CD4-positive, alpha-beta T cell (primary cell): ENCODE measurements around the gene NPBWR2. TPM values are rescaled to one million over a fixed set of nuclear protein-coding genes. Genes with fewer than 3 reads are reported as not detected.

Experiments
- ATAC-seq: fragments of 200-7000 bp; cut with Tn5 transposase; one replicate; pipeline ENCODE4 v1.10.0; 2022; ENCODE audit warnings: mild to moderate bottlenecking; ENCODE audit not compliant: poor library complexity
- CTCF ChIA-PET: fragments of 350-600 bp; sonication (Branson Sonifier 250); formaldehyde crosslinking; loops from one replicate; lab custom pipeline; 2021; ENCODE audit warnings: antibody characterized with exemption, inconsistent platforms; lab: Charles Lee
- POLR2A ChIA-PET: fragments of 350-600 bp; sonication (Branson Sonifier 250); formaldehyde crosslinking; loops from one replicate; lab custom pipeline; 2021; ENCODE audit warnings: antibody characterized with exemption, inconsistent platforms; lab: Charles Lee
- DNase-seq, 14 experiments: peaks; one replicate each; pipeline ENCODE4 v3.0.0-alpha.2; 2013 to 2020; ENCODE audit warnings: mixed read lengths in 2 of 14
- H3K27ac ChIP-seq, 2 donors: one replicate each; pipeline versions ENCODE4 v1.5.1 to v1.7.0; 2013; ENCODE audit warnings: low read length in 2 of 2, low read depth in 1 of 2, mild to moderate bottlenecking in 1 of 2
- H3K27me3 ChIP-seq, 2 experiments: 1 replicate in 1 of 2; 2 replicates in 1 of 2; pipeline versions ENCODE4 v1.6.1 to v1.7.0; 2013; ENCODE audit warnings: low read length in 2 of 2, control low read depth in 1 of 2, mild to moderate bottlenecking in 1 of 2, moderate library complexity in 1 of 2; ENCODE audit not compliant: insufficient read depth in 2 of 2, control insufficient read depth in 1 of 2
- H3K36me3 ChIP-seq: one replicate; pipeline ENCODE4 v1.6.1; 2013; ENCODE audit warnings: low read length, control low read depth; ENCODE audit not compliant: insufficient read depth
- H3K4me1 ChIP-seq: one replicate; pipeline ENCODE4 v1.6.1; 2013; ENCODE audit warnings: low read length, control low read depth; ENCODE audit not compliant: insufficient read depth
- H3K4me3 ChIP-seq: one replicate; pipeline ENCODE4 v1.5.1; 2013; ENCODE audit warnings: mild to moderate bottlenecking, low read length, moderate library complexity
- H3K9me3 ChIP-seq, 2 experiments: 1 replicate in 1 of 2; 2 replicates in 1 of 2; pipeline versions ENCODE4 v1.6.1 to v1.7.0; 2013; ENCODE audit warnings: low read length in 2 of 2, mild to moderate bottlenecking in 2 of 2, control low read depth in 1 of 2, moderate library complexity in 1 of 2; ENCODE audit not compliant: control insufficient read depth in 1 of 2, insufficient read depth in 1 of 2
- H3K27ac Mint-ChIP-seq: one replicate; pipeline ENCODE4 v1.8.0; 2020; ENCODE audit warnings: mixed read lengths
- H3K27me3 Mint-ChIP-seq: one replicate; pipeline ENCODE4 v1.8.0; 2021; ENCODE audit warnings: mixed read lengths
- H3K36me3 Mint-ChIP-seq: one replicate; pipeline ENCODE4 v1.8.0; 2021; ENCODE audit warnings: low read depth, mixed read lengths
- H3K4me1 Mint-ChIP-seq: one replicate; pipeline ENCODE4 v1.8.0; 2021; ENCODE audit warnings: low read depth, mixed read lengths
- H3K4me3 Mint-ChIP-seq: one replicate; pipeline ENCODE4 v1.8.0; 2020; ENCODE audit warnings: mild to moderate bottlenecking, mixed read lengths
- H3K9me3 Mint-ChIP-seq: one replicate; pipeline ENCODE4 v1.8.0; 2020; ENCODE audit warnings: mixed read lengths
- CTCF ChIP-seq: fragments of 200-600 bp; IDR thresholded peaks from one replicate; pipeline ENCODE4 v1.8.0; 2022; ENCODE audit warnings: antibody characterized with exemption, mild to moderate bottlenecking
- intact Hi-C, 2 experiments: fragments of 100-400 bp; cut with DNase I in 1 of 2; cut with micrococcal nuclease in 1 of 2; formaldehyde crosslinking; loops; one replicate each; pipeline versions ENCODE4 v1.15.1 to v1.9.0; 2023 to 2025; cut with DNase I, micrococcal nuclease
- total RNA-seq, 174 experiments: library from RNA in 2 of 174; stranded (reverse) in 2 of 174; gene quantifications; one replicate each; pipeline ENCODE4 v1.2.3 and lab custom pipeline; 2021 to 2026

NPBWR2 gene
- total RNA-seq, 2 experiments from 2014 or later: 0.38 to 0.47 TPM

- Histone ChIP-seq H3K4me1 (peaks cover 16% of the 10 kb centered on the region), H3K27ac (no peak overlapping the region), H3K9me3 (no peaks in the 10 kb centered on the region), H3K4me3 (no peak overlapping the region), H3K27me3 (peaks cover 18 to 19% of the 10 kb centered on the region in 2 experiments), H3K36me3 (no peaks in the 10 kb centered on the region)
- POLR2A ChIA-PET: no interaction called here
- intact Hi-C loops: no loop called here
- H3K36me3 Mint-ChIP-seq: no peaks in the 10 kb centered on the region
- CTCF ChIA-PET: no interaction called here
- H3K27me3 Mint-ChIP-seq: peaks cover 14% of the 10 kb centered on the region
- DNase-seq (no peak), ATAC-seq (no peak)
- no peak for TF ChIP-seq CTCF
- H3K27ac Mint-ChIP-seq: no peak overlapping the region
- H3K9me3 Mint-ChIP-seq: no peaks in the 10 kb centered on the region
- H3K4me1 Mint-ChIP-seq: peaks cover 7% of the 10 kb centered on the region
- H3K4me3 Mint-ChIP-seq: no peak overlapping the region
These were observed 867 bp downstream of the NPBWR2 start for GRCh38 chr20:64106435-64106961.

GRCh38 chr20:64105846-64106434 is 1.4 kb downstream of the NPBWR2 start:
- no peak for DNase-seq
- H3K27ac ChIP-seq: no peak overlapping the region
- Mint-ChIP-seq H3K36me3 (no peaks in the 10 kb centered on the region), H3K4me3 (no peak overlapping the region), H3K27ac (no peak overlapping the region), H3K27me3 (peaks cover 19% of the 10 kb centered on the region), H3K9me3 (no peaks in the 10 kb centered on the region), H3K4me1 (peaks cover 12% of the 10 kb centered on the region)
- TF ChIP-seq CTCF: no peak
- H3K9me3 ChIP-seq: no peaks in the 10 kb centered on the region
- H3K27me3 ChIP-seq: peaks cover 23 to 24% of the 10 kb centered on the region in 2 experiments
- POLR2A ChIA-PET: no interaction called here
- H3K4me3 ChIP-seq: no peak overlapping the region
- CTCF ChIA-PET: no interaction called here
- intact Hi-C loops: no loop called here
- no peaks in the 10 kb centered on the region for H3K36me3 ChIP-seq
- H3K4me1 ChIP-seq: peaks cover 17% of the 10 kb centered on the region
- ATAC-seq: no peak

GRCh38 chr20:64104667-64105451 is 2.5 kb downstream of the NPBWR2 start:
- POLR2A ChIA-PET: no interaction called here
- Mint-ChIP-seq H3K27me3 (peaks cover 26% of the 10 kb centered on the region), H3K4me1 (peaks cover 22% of the 10 kb centered on the region), H3K4me3 (no peak overlapping the region), H3K36me3 (peaks cover 5% of the 10 kb centered on the region), H3K27ac (no peak overlapping the region), H3K9me3 (no peaks in the 10 kb centered on the region)
- peaks cover 23 to 24% of the 10 kb centered on the region in 2 experiments for H3K27me3 ChIP-seq
- no peaks in the 10 kb centered on the region for H3K36me3 ChIP-seq
- ATAC-seq: no peak
- H3K9me3 ChIP-seq: no peaks in the 10 kb centered on the region
- TF ChIP-seq CTCF: no peak
- H3K4me1 ChIP-seq: peaks cover 25% of the 10 kb centered on the region
- intact Hi-C loops: no loop called here
- no peak overlapping the region for H3K4me3 ChIP-seq
- CTCF ChIA-PET: no interaction called here
- no peak overlapping the region for H3K27ac ChIP-seq
- no peak for DNase-seq
